Cerebellar nuclear complex (tissue), 1 donor: ENCODE results near the gene SAMM50.

Experiments
- DNase-seq, 2 experiments: peaks; one replicate each; lab custom pipeline; 2025; lab: John Stamatoyannopoulos, UW

SAMM50 gene

DNA sequence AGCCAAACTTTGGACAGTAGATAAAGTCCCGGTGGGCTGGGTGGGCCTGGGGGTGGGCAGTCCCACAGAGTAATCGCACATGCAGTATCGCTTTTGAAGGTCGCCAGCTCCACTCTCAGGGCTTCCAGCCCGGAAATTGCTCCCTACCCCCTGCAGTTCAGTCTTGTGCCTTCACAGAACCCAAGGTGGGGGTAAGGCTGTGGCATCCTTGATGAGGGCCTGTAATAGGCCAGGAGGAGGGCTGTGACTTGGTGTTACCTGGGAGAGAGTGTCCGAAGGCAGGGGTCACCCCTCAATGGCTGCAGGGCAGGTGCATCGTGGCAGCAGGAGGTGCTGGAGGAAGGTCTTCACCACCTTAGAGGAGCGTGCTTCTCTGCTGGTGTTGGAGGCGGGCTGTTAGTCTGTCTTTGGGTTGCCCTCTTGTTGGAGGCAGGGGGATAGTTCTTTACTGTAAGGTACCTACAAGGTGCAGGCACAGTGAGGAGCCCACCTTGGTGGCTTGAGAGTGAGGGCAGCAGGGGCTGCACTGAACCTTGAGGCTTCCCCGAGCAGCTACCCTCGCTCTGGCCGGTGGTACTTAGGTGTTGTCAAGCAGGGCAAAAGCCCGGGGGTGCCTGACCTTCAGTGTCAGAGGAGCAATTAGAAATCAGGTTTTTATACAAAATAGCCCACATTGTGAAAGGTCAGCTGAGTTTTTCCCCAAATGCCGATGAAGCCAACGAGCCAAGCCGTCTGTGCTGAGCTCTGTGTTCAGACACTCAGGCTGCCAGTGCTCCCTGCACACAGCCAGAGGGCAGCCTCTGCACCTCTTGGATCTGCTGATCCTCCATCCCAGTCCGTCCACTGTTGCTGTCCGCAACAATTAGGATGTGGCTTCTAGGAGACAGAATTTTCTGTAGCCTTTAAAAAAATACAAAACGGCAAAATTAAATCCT lies 21.9 kb downstream of the SAMM50 start:
- no peak for DNase-seq

DNA sequence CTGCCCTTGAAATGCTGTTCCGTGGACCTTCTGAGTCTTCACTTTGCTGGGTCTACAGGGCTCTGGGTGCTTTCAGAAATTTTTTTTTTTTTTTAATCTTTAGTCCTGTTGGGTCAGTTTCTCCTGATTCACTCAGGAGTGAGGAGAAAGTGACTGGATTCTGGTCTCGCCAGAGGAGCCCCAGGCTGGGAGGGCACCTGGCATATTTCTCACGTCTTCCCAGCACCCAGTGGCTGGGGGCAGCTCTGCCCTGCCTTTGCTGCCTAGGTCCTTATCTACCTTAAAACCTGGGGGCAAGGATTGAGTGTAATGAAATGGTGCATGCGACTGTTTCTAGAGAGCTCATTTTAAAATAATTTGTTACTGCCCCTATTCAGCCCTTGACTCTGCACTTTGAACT lies 23.3 kb downstream of the SAMM50 start:
- no peak for DNase-seq

DNA sequence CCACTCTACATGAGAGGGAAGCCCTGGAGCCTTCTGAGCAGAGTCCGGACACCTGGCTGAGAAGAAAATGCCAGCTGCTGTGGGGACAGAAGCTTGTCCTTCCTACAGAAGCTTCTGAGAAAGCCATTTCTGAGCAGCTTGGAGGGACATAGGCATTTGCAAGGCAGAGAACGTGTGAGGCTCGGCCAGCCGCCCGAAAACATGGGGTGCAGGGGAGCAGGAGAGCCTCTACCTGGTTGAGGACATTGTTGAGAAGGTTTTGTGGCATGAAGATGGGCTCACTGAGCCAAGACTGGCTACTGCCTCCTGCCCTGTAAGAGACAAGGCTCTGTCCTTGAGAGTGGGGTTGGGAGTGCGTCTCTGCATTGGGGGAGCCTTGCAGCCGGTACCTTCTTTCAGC lies 25.3 kb downstream of the SAMM50 start:
- no peak for DNase-seq

DNA sequence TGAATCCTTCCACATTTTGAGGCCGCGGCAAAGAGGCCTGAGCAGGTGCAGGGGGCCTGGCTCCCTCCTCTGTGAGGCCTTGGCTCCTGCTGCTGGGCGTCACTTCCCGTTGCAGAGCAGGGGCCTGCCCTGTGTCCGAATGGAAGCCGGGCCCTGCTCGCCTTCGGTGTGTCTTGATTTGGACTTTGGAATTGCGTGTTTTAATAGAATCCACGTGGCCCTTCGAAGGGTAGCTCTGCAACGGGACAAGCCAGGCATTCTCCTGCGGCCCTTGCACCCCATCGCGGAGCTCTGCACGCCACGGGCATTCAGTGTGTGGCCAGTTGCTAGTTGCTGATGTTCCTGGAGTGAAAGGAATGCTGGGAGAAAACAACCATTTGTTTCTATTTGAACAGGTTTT lies 25.8 kb downstream of the SAMM50 start:
- DNase-seq: no peak

DNA sequence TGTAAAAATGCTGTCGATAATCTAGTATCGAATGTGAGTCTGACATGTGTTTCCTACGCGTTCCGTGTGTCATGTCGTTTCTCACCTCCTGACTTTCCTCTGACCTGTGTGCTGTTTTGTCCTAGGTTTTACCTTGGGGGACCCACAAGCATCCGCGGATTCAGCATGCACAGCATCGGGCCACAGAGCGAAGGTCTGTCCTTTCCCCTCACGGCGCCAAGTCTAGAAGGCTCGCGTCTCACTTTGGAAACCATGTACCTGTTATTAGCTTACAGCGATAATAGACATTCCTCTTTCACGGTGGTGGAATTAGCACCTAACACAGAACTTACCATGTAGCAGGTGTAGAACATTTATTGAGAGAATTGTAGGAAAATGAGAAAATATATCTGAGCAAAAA lies 28.6 kb downstream of the SAMM50 start:
- DNase-seq: no peak

DNA sequence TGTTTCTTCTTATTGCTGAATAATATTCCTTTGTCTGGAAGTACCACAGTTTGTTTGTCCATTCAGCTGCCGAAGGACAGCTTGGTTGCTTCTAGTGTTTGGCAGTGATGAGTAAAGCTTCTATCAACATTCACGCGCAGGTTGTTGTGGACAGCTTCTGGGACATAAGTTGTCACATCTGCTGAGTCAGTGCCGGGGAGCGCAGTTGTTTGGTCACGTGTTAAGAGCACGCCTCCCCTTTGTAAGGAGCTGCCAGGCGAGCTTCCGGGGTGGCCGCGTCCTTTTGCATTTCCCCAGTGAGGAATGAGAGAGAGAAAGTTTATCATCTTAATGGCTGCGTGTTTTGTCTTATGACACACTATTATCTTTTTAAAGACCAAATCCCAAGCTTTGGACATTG lies 30.3 kb downstream of the SAMM50 start:
- DNase-seq: no peak

DNA sequence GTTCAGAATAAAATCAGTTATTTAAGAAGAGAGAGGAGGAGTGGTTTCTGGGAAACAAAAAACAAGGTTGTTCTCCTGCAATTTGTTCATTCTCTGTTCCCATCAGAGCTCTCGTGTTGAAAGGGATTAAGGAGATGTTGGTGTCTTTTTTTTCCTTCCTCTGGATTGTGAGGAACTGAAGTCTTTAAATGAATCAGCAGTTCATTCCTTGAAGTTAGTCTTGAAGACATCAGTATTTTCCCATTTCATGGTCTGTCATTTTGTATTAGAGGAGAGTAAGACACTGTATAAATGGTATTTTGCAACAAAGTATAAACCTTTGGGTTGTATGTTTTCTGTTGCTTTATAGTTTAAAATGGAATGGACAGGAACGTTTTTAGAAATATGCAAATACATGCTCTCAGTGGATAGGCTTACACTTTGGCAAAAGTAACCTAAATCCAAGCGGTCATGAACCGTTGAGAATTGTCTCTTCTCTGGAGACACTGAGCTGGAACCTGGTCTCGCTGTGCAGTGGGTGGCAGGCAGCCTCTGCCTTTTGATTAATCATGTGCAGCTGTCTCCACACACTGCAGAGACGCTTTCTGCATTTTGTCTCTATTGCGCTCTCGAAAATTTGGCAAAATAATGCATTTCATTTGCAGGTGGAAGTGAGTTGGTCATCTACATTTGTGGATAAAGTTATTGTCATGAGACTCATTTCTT lies 33.0 kb downstream of the SAMM50 start:
- no peak for DNase-seq

DNA sequence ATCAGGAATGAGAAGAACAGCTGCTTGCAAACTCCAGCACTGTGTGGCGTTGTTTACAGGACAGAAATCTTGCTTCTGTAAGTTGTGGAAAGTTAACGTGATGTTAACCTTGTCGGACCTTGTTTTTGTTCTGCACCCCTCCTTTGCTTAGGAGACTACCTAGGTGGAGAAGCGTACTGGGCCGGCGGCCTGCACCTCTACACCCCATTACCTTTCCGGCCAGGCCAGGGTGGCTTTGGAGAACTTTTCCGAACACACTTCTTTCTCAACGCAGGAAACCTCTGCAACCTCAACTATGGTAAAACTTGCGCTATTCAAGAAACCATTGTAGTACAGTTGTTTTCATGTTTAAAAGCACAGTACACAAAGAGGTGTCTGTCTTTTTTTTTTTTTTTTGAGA lies 33.7 kb downstream of the SAMM50 start:
- no peak for DNase-seq

DNA sequence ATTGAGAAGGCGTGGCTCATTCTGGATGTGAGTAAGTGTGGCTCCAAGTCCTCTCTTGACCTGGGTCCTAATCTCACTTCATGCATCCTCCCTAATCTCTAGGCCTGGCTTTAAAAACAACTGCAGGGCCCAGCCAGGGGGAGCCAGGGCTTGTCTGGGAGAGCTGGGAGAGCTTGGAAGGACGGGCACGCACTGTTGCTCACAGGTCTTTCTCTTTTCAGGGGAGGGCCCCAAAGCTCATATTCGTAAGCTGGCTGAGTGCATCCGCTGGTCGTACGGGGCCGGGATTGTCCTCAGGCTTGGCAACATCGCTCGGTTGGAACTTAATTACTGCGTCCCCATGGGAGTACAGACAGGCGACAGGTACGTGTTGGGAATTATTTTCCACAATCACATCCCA lies 34.8 kb downstream of the SAMM50 start:
- DNase-seq: no peak

DNA sequence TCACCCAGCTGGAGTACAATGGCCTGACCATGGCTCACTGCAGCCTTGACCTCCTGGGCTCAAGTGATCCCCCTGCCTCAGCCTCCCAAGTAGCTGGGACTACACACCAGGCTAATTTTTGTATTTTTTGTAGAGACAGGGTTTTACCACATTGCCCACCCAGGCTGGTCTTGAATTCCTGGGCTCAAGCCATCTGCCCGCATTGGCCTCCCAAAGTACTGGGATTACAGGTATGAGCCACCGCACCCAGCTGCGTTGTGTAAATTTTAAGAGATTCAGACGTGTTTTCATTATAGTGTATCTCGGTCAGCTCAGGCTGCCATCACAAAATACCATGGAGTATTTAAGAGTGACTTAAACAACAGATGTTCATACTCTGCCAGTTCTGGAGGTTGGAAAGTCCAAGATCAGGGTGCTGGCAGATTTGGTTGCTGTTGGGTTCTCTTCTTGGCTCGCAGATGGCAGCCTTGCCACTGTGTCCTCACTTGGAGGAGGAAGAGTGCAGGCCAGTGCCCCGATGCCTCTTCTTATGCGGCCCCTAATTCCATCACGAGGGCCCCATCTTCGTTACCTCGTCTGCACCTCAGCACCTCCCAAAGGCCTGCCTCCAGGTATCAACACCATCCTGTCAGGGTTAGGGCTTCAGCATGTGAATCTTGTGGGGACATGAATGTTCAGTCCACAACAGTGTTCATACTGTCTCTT lies 36.2 kb downstream of the SAMM50 start:
- no peak for DNase-seq

DNA sequence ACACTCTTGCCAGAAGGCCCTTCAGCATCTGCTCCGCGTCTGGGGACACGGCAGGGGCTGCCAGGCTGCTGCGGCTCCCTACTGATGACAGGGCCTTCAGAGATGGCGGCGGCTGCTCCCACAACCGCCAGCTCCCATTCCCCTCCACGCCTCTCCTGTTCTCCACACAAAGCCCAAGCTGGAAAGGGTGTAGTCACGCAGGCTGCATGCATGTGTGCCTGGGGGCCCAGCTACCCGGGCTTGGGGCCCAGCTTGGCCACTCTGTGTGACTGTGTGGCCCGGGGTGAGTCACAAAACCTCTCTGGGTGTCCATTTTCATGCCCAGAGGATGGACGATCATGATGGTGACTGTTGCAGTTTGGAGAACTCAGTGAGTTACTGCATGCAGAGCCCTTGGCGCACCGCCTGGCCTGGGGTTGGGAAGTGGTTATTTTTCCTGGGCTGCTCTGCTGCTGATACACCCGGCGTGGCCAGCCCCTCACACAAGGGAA lies 37.1 kb downstream of the SAMM50 start:
- no peak for DNase-seq

DNA sequence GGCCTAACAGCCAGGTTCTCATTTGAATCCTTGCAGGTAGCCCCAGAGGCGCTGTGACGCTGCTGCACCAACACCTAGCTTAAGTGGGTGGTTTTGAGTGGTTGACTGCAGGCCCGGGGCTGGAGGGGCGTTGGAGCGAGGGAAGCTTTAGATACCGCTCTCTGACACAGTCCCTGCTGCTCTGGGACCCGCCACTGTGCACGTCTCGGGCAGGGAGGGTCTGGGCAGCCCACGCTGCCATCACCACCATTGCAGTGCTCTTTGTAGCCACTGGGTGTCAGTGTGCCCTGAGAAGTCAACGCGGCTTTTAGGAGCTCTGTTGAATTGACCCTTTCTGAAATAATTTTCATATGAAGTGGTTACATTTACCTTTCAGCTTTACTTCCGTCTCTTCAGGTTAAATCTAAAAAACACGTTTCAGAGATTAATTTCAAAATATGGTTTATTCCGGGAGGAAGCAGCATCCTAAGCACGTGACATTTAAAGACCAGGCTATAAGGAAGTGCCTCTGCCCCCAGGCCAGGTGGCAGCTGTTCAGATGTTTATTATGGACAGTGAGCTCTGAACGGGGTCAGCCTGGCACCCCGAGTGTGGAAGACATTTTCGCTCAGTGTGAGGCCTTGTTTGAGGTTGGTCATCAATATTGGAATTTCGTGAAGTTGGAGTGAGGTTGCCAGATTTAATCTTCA lies 38.0 kb downstream of the SAMM50 start:
- no peak for DNase-seq

DNA sequence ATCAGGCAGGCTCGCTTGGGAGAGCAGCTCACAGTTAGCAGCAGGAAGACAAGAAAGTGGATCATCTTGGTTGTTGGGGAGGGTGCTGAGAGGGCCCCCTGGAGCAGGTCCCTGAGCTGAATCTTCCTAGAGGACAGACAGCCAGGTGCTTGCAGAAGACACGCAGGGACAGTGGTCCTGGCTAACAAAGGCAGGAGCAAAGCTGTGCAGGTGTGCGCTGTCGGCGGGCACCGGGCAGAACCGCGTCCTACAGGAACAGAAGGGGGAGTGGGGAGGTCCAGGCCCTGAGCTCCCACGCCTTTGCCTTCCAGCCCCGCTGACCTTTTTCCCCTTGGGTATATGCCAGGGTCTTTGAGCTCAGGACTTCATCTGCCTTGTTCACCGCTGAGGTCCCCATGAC lies 38.8 kb downstream of the SAMM50 start:
- DNase-seq: no peak

DNA sequence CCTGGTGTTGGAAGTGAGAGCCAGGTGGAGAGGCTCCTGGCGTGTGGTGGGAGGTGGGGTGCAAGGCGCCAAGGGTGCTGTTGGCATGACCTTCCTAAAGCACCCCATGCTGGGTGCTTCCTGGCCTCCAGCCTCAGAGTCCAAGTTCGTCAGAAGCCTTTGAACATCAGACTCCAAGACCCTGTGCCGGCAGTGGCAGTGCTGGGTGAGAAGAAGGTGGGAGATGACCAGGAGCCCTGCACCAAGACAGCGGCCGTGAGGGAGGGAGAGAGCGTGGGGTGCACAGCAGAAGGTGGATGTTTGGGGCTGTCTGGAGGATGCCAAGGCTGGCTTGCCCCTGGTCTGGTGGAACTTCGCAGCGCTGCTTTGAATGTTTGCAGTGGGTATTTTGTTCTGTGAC lies 39.2 kb downstream of the SAMM50 start:
- DNase-seq: no peak

DNA sequence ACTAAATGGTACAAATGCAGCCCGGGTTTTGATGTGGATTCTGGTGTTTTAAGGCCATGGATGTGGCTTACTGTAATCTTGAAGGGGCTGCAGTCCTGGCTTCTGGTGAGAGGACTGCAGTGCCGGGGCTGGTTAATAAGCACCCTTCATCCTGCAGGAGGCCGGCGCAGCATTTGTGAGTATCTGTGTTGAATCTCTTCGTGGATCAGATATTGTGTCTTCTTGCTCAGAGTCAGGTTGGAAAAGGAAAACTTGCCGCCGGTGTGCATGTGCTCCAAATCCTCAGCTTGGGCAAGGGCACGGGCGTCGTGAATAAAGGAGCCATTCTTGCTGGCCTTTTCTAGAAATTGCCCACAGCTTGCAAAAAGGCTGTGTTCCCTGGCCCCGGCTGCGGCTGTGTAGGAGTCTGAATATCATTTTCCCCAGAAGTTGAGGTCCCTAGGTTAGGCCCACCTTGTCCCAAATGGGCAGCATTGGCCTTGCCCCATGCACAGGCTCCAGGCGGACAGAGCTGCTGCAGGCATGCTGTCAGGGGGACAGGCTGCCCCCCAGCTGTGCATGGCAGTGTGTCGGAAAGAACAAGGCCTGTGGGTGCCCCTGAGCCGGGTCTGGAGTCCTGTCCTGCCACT lies 39.9 kb downstream of the SAMM50 start:
- no peak for DNase-seq

DNA sequence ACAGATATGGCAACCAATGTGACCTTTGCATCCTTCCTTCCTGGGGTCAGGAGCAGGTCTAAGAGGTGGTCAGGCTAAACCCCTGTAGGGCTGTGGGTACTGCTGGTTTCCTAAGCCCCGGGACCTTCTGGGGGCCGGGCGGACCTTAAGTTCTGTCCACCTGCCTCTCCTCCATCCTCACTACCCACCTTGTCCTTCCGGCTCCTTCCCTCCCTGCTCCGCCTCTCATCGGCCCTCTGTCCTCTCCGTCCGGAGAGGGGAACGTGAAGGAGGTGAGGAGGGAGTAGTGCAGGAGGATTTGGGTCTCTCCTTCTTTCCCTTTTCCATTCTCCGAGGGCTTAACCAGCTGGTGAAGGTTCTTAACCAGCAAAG lies 40.5 kb downstream of the SAMM50 start:
- no peak for DNase-seq

DNA sequence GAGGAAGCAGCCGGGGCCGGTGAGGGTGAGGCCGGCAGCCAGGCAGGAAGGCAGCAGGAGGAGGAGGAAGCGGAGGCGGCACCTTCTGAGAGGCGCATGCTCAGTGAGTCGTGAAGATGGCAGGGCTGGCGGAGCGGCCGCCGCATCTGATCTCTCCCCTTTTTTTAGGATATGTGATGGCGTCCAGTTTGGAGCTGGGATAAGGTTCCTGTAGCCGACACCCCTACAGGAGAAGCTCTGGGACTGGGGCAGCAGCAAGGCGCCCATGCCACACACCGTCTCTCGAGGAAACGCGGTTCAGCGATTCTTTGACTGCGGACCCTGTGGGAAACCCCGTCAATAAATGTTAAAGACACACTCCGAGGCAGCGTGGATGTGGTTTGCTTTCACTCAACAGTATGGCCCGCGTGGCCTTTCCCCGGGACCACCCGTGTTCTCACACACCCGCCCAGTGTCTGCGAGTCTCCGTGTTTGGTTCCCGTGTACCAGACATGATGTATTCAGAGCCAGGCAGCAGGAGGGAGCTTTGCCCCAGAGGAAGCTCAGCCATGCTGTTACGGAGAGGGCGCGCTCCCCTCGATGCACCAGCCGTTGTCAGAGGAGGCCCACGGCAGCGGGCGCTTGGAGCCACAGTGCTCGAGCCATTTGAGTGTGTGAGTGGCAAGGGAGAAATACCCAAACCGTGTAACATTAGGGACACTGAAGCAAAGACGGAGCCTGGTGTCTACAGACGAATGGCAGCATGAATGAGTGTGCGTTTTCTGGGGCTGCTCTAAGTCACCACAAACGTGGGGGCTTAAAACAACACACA lies 41.1 kb downstream of the SAMM50 start:
- peak in 1 of 2 experiments; percentile 2 for DNase-seq

DNA sequence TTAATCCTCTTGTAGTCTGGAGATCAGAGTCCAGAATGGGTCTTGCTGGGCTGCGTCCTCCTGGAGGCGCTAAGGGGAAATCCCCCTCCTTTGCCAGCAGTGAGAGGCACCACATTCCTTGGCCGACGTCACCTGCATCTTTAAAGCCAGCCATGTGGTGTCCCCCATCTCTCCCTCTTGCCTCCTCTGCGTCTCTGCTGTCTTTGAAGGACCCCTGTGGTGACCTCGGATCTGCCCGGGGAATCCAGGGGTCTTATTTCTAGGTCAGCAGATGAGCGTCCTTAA lies 41.7 kb downstream of the SAMM50 start:
- DNase-seq: no peak

DNA sequence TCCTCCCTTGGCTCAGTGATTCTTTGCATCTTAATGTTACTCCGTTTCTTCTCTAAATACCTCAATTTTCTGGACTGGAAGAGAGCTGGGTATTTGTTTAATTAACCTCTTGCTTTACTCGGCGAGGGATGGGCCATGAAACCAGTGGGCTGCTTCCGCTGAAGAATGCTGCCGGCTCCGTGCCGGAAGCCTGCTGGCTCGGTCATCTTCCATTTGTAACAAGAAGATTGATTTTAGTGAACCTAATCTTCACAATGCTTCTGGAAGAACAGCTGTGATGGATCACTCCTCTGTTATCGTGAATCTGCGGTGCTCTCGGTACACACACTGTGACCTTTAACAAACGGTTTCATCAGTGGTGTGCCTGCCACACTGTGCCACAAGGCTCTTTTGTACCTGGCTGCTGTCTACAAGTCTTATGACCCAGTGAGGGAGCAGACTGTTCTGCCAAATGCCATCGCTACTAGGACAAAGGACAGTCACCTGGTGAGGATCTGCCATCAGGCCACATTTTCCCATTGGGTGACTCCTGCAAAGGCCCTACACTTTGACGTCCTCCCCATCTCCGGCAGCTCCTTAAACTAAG lies 43.5 kb downstream of the SAMM50 start:
- DNase-seq: no peak

DNA sequence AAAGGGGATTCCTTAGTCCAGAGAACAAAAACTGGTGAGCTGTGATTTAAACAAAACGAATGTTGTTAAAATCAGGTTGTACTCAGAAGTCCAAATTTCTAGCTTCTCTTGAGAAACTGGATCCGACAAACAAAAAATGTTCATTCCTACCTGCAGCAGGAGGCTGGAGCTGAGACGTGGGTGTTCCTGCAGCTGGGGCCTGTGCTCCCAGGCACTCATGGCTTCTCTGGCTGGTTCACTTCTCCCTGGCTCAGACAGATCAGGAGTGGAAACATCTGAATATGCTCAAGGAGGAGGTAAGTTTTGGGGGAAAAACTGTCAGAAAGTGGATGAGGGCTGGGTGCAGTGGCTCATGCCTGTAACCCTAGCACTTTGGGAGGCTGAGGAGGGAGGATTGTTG lies 44.1 kb downstream of the SAMM50 start:
- no peak for DNase-seq

DNA sequence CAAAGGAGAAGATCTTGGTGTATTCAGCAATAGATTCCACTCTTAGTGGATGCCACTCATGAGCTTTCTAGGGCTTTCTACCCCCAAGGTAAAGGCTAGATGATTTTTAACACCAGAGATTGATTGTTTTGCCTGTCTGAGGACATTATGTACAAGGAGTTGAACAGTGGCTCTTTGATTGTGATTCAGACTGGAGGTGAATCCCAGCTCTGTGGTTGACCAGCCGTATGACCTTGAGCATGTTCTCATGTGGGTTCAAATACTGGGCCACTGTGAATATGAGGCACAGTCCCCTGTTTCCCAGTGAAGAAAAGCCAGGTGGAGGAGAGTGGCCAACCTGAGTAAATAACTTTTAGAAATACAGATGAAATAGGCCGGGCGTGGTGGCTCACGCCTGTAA lies 44.9 kb downstream of the SAMM50 start:
- DNase-seq: no peak
